Thyroid gland (tissue), 4 donors: ENCODE data around the gene C7orf57.

Experiments
- CTCF ChIP-seq, 6 experiments: fragments of 200-600 bp in 3 of 6; fragments of 450-650 bp in 3 of 6; sonication (generic) in 3 of 6; IDR thresholded peaks; one replicate each; pipeline ENCODE4 v1.5.1; 2016 to 2019; ENCODE audit warnings: antibody characterized with exemption in 6 of 6, mild to moderate bottlenecking in 2 of 6, inconsistent platforms in 1 of 6, moderate library complexity in 1 of 6
- POLR2A ChIP-seq, 2 donors: fragments of 450-650 bp; IDR thresholded peaks; one replicate each; pipeline ENCODE4 v1.6.1; 2017; ENCODE audit warnings: antibody characterized with exemption in 2 of 2, mild to moderate bottlenecking in 2 of 2, moderate library complexity in 1 of 2

GRCh38 chr7:48049850-48050249, 14.5 kb downstream of the C7orf57 start:
- TF ChIP-seq CTCF (IDR thresholded peaks at IDR 0.05) (no peak), POLR2A (IDR thresholded peaks at IDR 0.05) (no peak)
